Activated gamma-delta T cell (primary cell): ENCODE results near the gene ERICH4.
"Not testable (repeated sequence)": the region's sequence is repeated elsewhere in the genome, so short reads cannot be mapped to it uniquely, and the experiment has no call there.

Experiments
- DNase-seq: peaks from one replicate; lab custom pipeline; 2025; lab: John Stamatoyannopoulos, UW
- total RNA-seq, 2 donors: gene quantifications; one replicate each; lab custom pipeline; 2026; lab: John Stamatoyannopoulos, UW

The ERICH4 gene
- 0.04 to 0.10 reads per million in 2 donors for total RNA-seq

GRCh38 chr19:41442473-41443355 is at the start of gene ERICH4:
ERICH4 (plus strand) TSS chr19:41443156; CDS start chr19:41443170, 14 bp downstream.
- no peak for DNase-seq

GRCh38 chr19:41395355-41395754 is 47.6 kb upstream of the ERICH4 start:
- no peak for DNase-seq

GRCh38 chr19:41397086-41398049 is 45.6 kb upstream of the ERICH4 start, which contains the start of the genes BCKDHA and EXOSC5:
BCKDHA (plus strand) TSS chr19:41397818; CDS start chr19:41397828, 10 bp downstream.
EXOSC5 (minus strand) TSS chr19:41397359; CDS start chr19:41397328, 31 bp downstream.
- peak; percentile 97 for DNase-seq

GRCh38 chr19:41398050-41398418 is 44.9 kb upstream of the ERICH4 start:
- DNase-seq: no peak

GRCh38 chr19:41398598-41398997 is 44.4 kb upstream of the ERICH4 start:
- no peak for DNase-seq

GRCh38 chr19:41399091-41399490 is 43.9 kb upstream of the ERICH4 start:
- DNase-seq: no peak

- DNase-seq: no peak
Measured at GRCh38 chr19:41399525-41399924, 43.4 kb upstream of the ERICH4 start.

- DNase-seq: no peak
Measured at GRCh38 chr19:41401483-41401882, 41.5 kb upstream of the ERICH4 start.

GRCh38 chr19:41402010-41402409 is 40.9 kb upstream of the ERICH4 start:
- no peak for DNase-seq

GRCh38 chr19:41403181-41403970 is 39.6 kb upstream of the ERICH4 start:
- no peak for DNase-seq

GRCh38 chr19:41405776-41406175 is 37.2 kb upstream of the ERICH4 start:
- DNase-seq: no peak

- DNase-seq: no peak
Measured at GRCh38 chr19:41407271-41407670, 35.7 kb upstream of the ERICH4 start.

GRCh38 chr19:41408256-41408655 is 34.7 kb upstream of the ERICH4 start:
- DNase-seq: no peak

GRCh38 chr19:41408846-41409245 is 34.1 kb upstream of the ERICH4 start:
- not testable (repeated sequence) for DNase-seq

GRCh38 chr19:41409288-41409687 is 33.7 kb upstream of the ERICH4 start:
- no peak for DNase-seq

- DNase-seq: no peak
Measured at GRCh38 chr19:41410336-41411054, 32.5 kb upstream of the ERICH4 start.

GRCh38 chr19:41411100-41411967 is 31.6 kb upstream of the ERICH4 start:
- DNase-seq: no peak

GRCh38 chr19:41411968-41412265 is 31.0 kb upstream of the ERICH4 start:
- DNase-seq: no peak

GRCh38 chr19:41412953-41413352 is 30.0 kb upstream of the ERICH4 start:
- DNase-seq: no peak

- DNase-seq: no peak
Measured at GRCh38 chr19:41413947-41414346, 29.0 kb upstream of the ERICH4 start.
